Measurements from ENCODE around the gene ZIC4. TPM values are rescaled to one million over a fixed set of nuclear protein-coding genes. Genes with fewer than 3 reads are reported as not detected.

Gene ZIC4
- total RNA-seq, 1 donor from 2014 or later, result 0.75 TPM

- peak; percentile 98 for DNase-seq (ENCODE audit: low read depth)
Measured at GRCh38 chr3:147391781-147392624, 14.3 kb downstream of the ZIC4 start.

- DNase-seq (ENCODE audit: low read depth), result no peak
Measured at GRCh38 chr3:147390589-147391569, 15.5 kb downstream of the ZIC4 start.

GRCh38 chr3:147389717-147390116, 16.6 kb downstream of the ZIC4 start:
- DNase-seq (ENCODE audit: low read depth), result no peak

- no peak for DNase-seq (ENCODE audit: low read depth)
Measured at GRCh38 chr3:147388700-147389580, 17.4 kb downstream of the ZIC4 start.

GRCh38 chr3:147387885-147388699, 18.3 kb downstream of the ZIC4 start:
- no peak for DNase-seq (ENCODE audit: low read depth)

- no peak for DNase-seq (ENCODE audit: low read depth)
Measured at GRCh38 chr3:147387291-147387884, 19.0 kb downstream of the ZIC4 start.

- no peak for DNase-seq (ENCODE audit: low read depth)
Measured at GRCh38 chr3:147385059-147386012, 21.0 kb downstream of the ZIC4 start.

- DNase-seq (ENCODE audit: low read depth), result no peak
Measured at GRCh38 chr3:147384210-147385058, 21.9 kb downstream of the ZIC4 start.

- DNase-seq (ENCODE audit: low read depth), result no peak
Measured at GRCh38 chr3:147383617-147384016, 22.7 kb downstream of the ZIC4 start.

GRCh38 chr3:147381596-147381995, 24.7 kb downstream of the ZIC4 start:
- DNase-seq (ENCODE audit: low read depth), result no peak

GRCh38 chr3:147380977-147381376, 25.4 kb downstream of the ZIC4 start:
- no peak for DNase-seq (ENCODE audit: low read depth)

GRCh38 chr3:147380387-147380951, 25.9 kb downstream of the ZIC4 start:
- DNase-seq (ENCODE audit: low read depth), result no peak

- no peak for DNase-seq (ENCODE audit: low read depth)
Measured at GRCh38 chr3:147379651-147380050, 26.7 kb downstream of the ZIC4 start.

- DNase-seq (ENCODE audit: low read depth), result no peak
Measured at GRCh38 chr3:147377412-147378367, 28.7 kb downstream of the ZIC4 start.

GRCh38 chr3:147373301-147373700, 33.0 kb downstream of the ZIC4 start:
- DNase-seq (ENCODE audit: low read depth), result no peak

GRCh38 chr3:147372525-147373027, 33.8 kb downstream of the ZIC4 start:
- DNase-seq (ENCODE audit: low read depth), result no peak
